K562 (cell line): ENCODE data around the gene WDCP. TPM values are rescaled to one million over a fixed set of nuclear protein-coding genes. Genes with fewer than 3 reads are reported as not detected.
A peak's percentile ranks its signal among the peaks of the same experiment; 100 is the strongest.

Experiments
- AFF4 ChIP-seq: sonication (generic); formaldehyde crosslinking; IDR thresholded peaks from 2 replicates; pipeline ENCODE4 v1.8.0; 2023; ENCODE audit warnings: mild to moderate bottlenecking, missing genetic modification reagents
- ARID1B ChIP-seq: fragments of 450-650 bp; IDR thresholded peaks from 2 replicates; pipeline ENCODE4 v1.6.1; 2016; ENCODE audit warnings: antibody characterized with exemption, mild to moderate bottlenecking, inconsistent platforms
- CCAR2 ChIP-seq: fragments of 200-400 bp; formaldehyde crosslinking; IDR thresholded peaks from 2 replicates; pipeline ENCODE4 v1.6.1; 2017; ENCODE audit warnings: mild to moderate bottlenecking, low read depth, low read length
- CHCHD3 ChIP-seq: fragments of 250-450 bp; sonication (Bioruptor Pico); IDR thresholded peaks from 2 replicates; pipeline ENCODE4 v2.1.2; 2022; ENCODE audit warnings: mild to moderate bottlenecking
- CREB3L1 ChIP-seq: fragments of 450-650 bp; IDR thresholded peaks from 2 replicates; pipeline ENCODE4 v1.6.1; 2014; ENCODE audit warnings: low read depth, mild to moderate bottlenecking, moderate library complexity, borderline replicate concordance
- DPF2 ChIP-seq: fragments of 450-650 bp; IDR thresholded peaks from 2 replicates; pipeline ENCODE4 v1.6.1; 2016
- GATAD2B ChIP-seq: fragments of 450-650 bp; IDR thresholded peaks from 2 replicates; pipeline ENCODE4 v1.6.1; 2017; ENCODE audit warnings: mild to moderate bottlenecking, borderline replicate concordance
- KDM4B ChIP-seq, 2 experiments: fragments of 450-650 bp in 1 of 2; sonication (generic) in 1 of 2; IDR thresholded peaks; 2 replicates each; pipeline ENCODE4 v1.6.1; 2016 to 2017; ENCODE audit warnings: borderline replicate concordance in 2 of 2, antibody characterized with exemption in 1 of 2, low read depth in 1 of 2, mild to moderate bottlenecking in 1 of 2
- MBD1 ChIP-seq: fragments of 250-450 bp; sonication (Bioruptor Pico); IDR thresholded peaks from 2 replicates; pipeline ENCODE4 v1.8.0; 2022; ENCODE audit warnings: inconsistent platforms
- MIER1 ChIP-seq: fragments of 450-650 bp; IDR thresholded peaks from 2 replicates; pipeline ENCODE4 v1.6.1; 2016; ENCODE audit warnings: antibody characterized with exemption, mild to moderate bottlenecking, low read depth
- MLLT1 ChIP-seq, 2 experiments: fragments of 450-650 bp; IDR thresholded peaks; 2 replicates each; pipeline ENCODE4 v1.6.1; 2016
- MXD1 ChIP-seq: fragments of 250-450 bp; sonication (Bioruptor Pico); IDR thresholded peaks from 2 replicates; pipeline ENCODE4 v1.8.0; 2021; ENCODE audit warnings: borderline replicate concordance, mild to moderate bottlenecking, moderate library complexity; ENCODE audit not compliant: poor library complexity, severe bottlenecking
- PCBP1 ChIP-seq: fragments of 200-400 bp; formaldehyde crosslinking; IDR thresholded peaks from 2 replicates; pipeline ENCODE4 v1.6.1; 2018; ENCODE audit warnings: mild to moderate bottlenecking, low read depth, low read length; ENCODE audit not compliant: poor library complexity, severe bottlenecking
- SMARCC2 ChIP-seq: fragments of 450-650 bp; IDR thresholded peaks from 2 replicates; pipeline ENCODE4 v1.6.1; 2017; ENCODE audit warnings: antibody characterized with exemption, moderate library complexity, mild to moderate bottlenecking, low read depth
- TEAD2 ChIP-seq: fragments of 450-650 bp; IDR thresholded peaks from 2 replicates; pipeline ENCODE4 v1.6.1; 2016; ENCODE audit warnings: missing genetic modification characterization, control low read depth, missing compliant biosample characterization
- ZC3H4 ChIP-seq: sonication (generic); formaldehyde crosslinking; IDR thresholded peaks from 2 replicates; pipeline ENCODE4 v1.9.0; 2021; ENCODE audit warnings: missing genetic modification reagents, borderline replicate concordance
- ZNF830 ChIP-seq: fragments of 250-450 bp; sonication (Bioruptor Pico); IDR thresholded peaks from 2 replicates; pipeline ENCODE4 v1.5.0; 2021; ENCODE audit warnings: mild to moderate bottlenecking
- ZSCAN32 ChIP-seq: fragments of 450-650 bp; formaldehyde crosslinking; IDR thresholded peaks from 2 replicates; pipeline ENCODE4 v1.4.0; 2020; ENCODE audit warnings: mild to moderate bottlenecking, moderate library complexity
- polyA plus RNA-seq, 8 experiments: library from polyadenylated mRNA; depleted of rRNA in 4 of 8; stranded (reverse) in 5 of 8; unstranded in 3 of 8; fragments of >200 nt; fragmentation: Nextera tagmentation in 2 of 8; fragmentation: Illumina TruSeq in 1 of 8; extraction: Ambion mirVana in 2 of 8; extraction: Trizol in 1 of 8; gene quantifications; 2 replicates each; pipeline versions ENCODE4 v1.2.1 to v1.2.3, GENCODE V29; 2011 to 2014; ENCODE audit warnings: inconsistent platforms in 1 of 8, missing spikeins in 1 of 8
- total RNA-seq, 7 experiments: library from RNA; depleted of rRNA in 6 of 7; stranded (reverse); fragments of >200 nt in 6 of 7; fragmentation: Illumina TruSeq in 2 of 7; extraction: Trizol in 2 of 7; gene quantifications; 2 replicates each; pipeline versions ENCODE4 v1.2.1 to v1.2.3, GENCODE V29; 2011 to 2021; ENCODE audit warnings: low replicate concordance in 1 of 7

Gene WDCP
- total and polyA plus RNA-seq, 9 of the 15 experiments (the other 6 are each of a cell fraction or from before 2014, with no cell fraction given): 10.1 to 41.4 (median 21.8) TPM

GRCh38 chr2:24084386-24085199 lies 37.4 kb upstream of the WDCP start, which contains the start of gene TP53I3 (continued):
- TF ChIP-seq MBD1 (CRISPR knock-in tag) (no peak), ARID1B (peak; percentile 30; the same call in 1 of the 2 replicates), SMARCC2 (no peak), GATAD2B (peak; percentile 87), CCAR2 (no peak), KDM4B (IDR thresholded peaks at IDR 0.05; ENCODE audit: borderline replicate concordance in 2 of 2, low read depth in 1 of 2) (0 out of 4 replicates have a peak, but pooled peaks of 1 of the 2 experiments have one; percentile 30), ZC3H4 (CRISPR knock-in tag) (peak; percentile 71; the same call in 1 of the 2 replicates), MXD1 (CRISPR knock-in tag) (no peak), CREB3L1 (peak; percentile 65; the same call in 1 of the 2 replicates), AFF4 (CRISPR knock-in tag) (peak; percentile 94), CHCHD3 (CRISPR knock-in tag) (no peak), TEAD2 (tag) (no peak), ZSCAN32 (CRISPR knock-in tag) (no peak), ZNF830 (CRISPR knock-in tag) (0 out of 2 replicates have a peak, but pooled peaks have one; percentile 42), MLLT1 (IDR thresholded peaks at IDR 0.05) (peak in 1 of 2 experiments; percentile 28; a peak in 1 of 4 replicates), MIER1 (no peak), PCBP1 (peak; percentile 21), DPF2 (peak; percentile 38; the same call in 1 of the 2 replicates)
